NCI-H1436 treated with DMSO at 0.1 percent for 48 hours (cell line): Measurements from ENCODE around the gene BBS5.
"Not testable (repeated sequence)": the region's sequence is repeated elsewhere in the genome, so short reads cannot be mapped to it uniquely, and the experiment has no call there.

Source experiments
- DNase-seq: peaks from one replicate; lab custom pipeline; 2025; lab: John Stamatoyannopoulos, UW

Gene BBS5

GRCh38 chr2:169479257-169480078 is at the start of gene BBS5:
Gene BBS5, plus strand, starts transcription at chr2:169479494. Its CDS starts 60 bp downstream, at chr2:169479554.
- DNase-seq = peak; percentile 44

GRCh38 chr2:169431772-169432171 is 47.5 kb upstream of the BBS5 start:
- DNase-seq = not testable (repeated sequence)

GRCh38 chr2:169434236-169434635 is 45.1 kb upstream of the BBS5 start:
- not testable (repeated sequence) for DNase-seq

GRCh38 chr2:169438466-169439072 is 40.7 kb upstream of the BBS5 start:
- DNase-seq = no peak

- DNase-seq = no peak
Observed at GRCh38 chr2:169439900-169440299, 39.4 kb upstream of the BBS5 start.

- no peak for DNase-seq
Observed at GRCh38 chr2:169446452-169446851, 32.8 kb upstream of the BBS5 start.

- no peak for DNase-seq
Observed at GRCh38 chr2:169448316-169448715, 31.0 kb upstream of the BBS5 start.

GRCh38 chr2:169448865-169449264 is 30.4 kb upstream of the BBS5 start:
- DNase-seq = no peak

GRCh38 chr2:169452080-169452479 is 27.2 kb upstream of the BBS5 start:
- DNase-seq = no peak

GRCh38 chr2:169453044-169453443 is 26.2 kb upstream of the BBS5 start:
- DNase-seq = not testable (repeated sequence)

GRCh38 chr2:169461143-169461542 is 18.2 kb upstream of the BBS5 start:
- DNase-seq = no peak

- DNase-seq = no peak
Observed at GRCh38 chr2:169462896-169463695, 16.2 kb upstream of the BBS5 start.

- no peak for DNase-seq
Observed at GRCh38 chr2:169464466-169464865, 14.8 kb upstream of the BBS5 start.

- no peak for DNase-seq
Observed at GRCh38 chr2:169464882-169465281, 14.4 kb upstream of the BBS5 start.

- no peak for DNase-seq
Observed at GRCh38 chr2:169468841-169469240, 10.5 kb upstream of the BBS5 start.

- DNase-seq = no peak
Observed at GRCh38 chr2:169469952-169470572, 9.2 kb upstream of the BBS5 start.

GRCh38 chr2:169472249-169472648 is 7.0 kb upstream of the BBS5 start:
- DNase-seq = no peak

- no peak for DNase-seq
Observed at GRCh38 chr2:169476459-169476858, 2.8 kb upstream of the BBS5 start.

GRCh38 chr2:169478339-169478738 is 955 bp upstream of the BBS5 start:
- no peak for DNase-seq

- DNase-seq = no peak
Observed at GRCh38 chr2:169478745-169479256, 493 bp upstream of the BBS5 start.

GRCh38 chr2:169480079-169480465 is 778 bp downstream of the BBS5 start:
- DNase-seq = no peak

- no peak for DNase-seq
Observed at GRCh38 chr2:169485650-169486138, 6.4 kb downstream of the BBS5 start.
